Ishikawa (cell line): ENCODE measurements around the gene HAPLN3.

Experiments used
- CEBPB ChIP-seq: IDR thresholded peaks from 2 replicates; pipeline ENCODE4 v1.6.1; 2012
- EP300 ChIP-seq: IDR thresholded peaks from 2 replicates; pipeline ENCODE4 v1.6.1; 2012; ENCODE audit warnings: borderline replicate concordance
- FOXM1 ChIP-seq: IDR thresholded peaks from 2 replicates; pipeline ENCODE4 v1.6.1; 2012; ENCODE audit warnings: low read depth, borderline replicate concordance
- RAD21 ChIP-seq: IDR thresholded peaks from 2 replicates; pipeline ENCODE4 v1.6.1; 2012; ENCODE audit warnings: low read depth
- TAF1 ChIP-seq: IDR thresholded peaks from 2 replicates; pipeline ENCODE4 v1.6.1; 2012; ENCODE audit warnings: low read depth, mild to moderate bottlenecking
- TEAD4 ChIP-seq: IDR thresholded peaks from 2 replicates; pipeline ENCODE4 v1.6.1; 2012
- TF ChIP-seq, protein P1 (sequence below): IDR thresholded peaks from 2 replicates; pipeline ENCODE4 v1.6.1; 2012; ENCODE audit warnings: low read depth, mild to moderate bottlenecking

DNA sequence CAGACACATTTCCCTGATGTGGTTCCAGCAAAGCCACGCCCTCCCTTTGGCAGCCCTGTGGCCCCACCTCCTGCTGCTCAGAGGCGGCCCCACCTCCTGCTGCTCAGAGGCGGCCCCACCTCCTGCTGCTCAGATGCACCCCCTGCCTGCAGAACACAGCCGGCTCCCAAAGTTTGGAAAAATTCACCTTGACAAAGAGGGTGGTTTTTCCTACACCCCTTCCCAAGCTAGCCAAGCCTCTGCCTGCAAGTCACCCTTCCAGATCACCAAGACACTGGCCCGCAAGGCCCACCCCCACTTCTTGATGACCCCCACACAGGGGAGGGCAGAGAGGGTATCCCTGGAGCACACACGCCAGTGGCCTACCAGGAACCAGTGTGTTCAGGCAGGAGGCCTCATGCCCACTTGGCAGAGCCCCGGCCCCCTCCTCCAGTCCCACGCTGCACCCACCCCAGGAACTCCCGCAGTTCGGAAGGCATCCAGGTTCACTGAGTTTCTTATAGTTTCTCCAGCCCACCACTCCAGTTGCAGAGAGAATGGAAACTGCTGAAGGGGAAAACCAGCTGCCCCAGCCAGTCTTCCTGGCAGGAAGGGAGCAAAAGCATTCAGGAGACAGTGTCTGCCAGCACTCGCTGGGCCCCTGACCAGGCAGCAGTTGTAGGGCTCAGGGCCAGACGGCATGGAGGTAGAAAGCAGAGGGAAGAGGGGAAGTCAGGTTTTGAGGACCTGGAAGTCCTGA lies 2.3 kb upstream of the HAPLN3 start:
- TF ChIP-seq TEAD4 (peak; percentile 81), CEBPB (no peak), RAD21 (peak; percentile 26; the same call in 1 of the 2 replicates), TAF1 (no peak; the same call in 1 of the 2 replicates), EP300 (peak; percentile 90), FOXM1 (peak; percentile 85)
- TF ChIP-seq, protein P1, sequence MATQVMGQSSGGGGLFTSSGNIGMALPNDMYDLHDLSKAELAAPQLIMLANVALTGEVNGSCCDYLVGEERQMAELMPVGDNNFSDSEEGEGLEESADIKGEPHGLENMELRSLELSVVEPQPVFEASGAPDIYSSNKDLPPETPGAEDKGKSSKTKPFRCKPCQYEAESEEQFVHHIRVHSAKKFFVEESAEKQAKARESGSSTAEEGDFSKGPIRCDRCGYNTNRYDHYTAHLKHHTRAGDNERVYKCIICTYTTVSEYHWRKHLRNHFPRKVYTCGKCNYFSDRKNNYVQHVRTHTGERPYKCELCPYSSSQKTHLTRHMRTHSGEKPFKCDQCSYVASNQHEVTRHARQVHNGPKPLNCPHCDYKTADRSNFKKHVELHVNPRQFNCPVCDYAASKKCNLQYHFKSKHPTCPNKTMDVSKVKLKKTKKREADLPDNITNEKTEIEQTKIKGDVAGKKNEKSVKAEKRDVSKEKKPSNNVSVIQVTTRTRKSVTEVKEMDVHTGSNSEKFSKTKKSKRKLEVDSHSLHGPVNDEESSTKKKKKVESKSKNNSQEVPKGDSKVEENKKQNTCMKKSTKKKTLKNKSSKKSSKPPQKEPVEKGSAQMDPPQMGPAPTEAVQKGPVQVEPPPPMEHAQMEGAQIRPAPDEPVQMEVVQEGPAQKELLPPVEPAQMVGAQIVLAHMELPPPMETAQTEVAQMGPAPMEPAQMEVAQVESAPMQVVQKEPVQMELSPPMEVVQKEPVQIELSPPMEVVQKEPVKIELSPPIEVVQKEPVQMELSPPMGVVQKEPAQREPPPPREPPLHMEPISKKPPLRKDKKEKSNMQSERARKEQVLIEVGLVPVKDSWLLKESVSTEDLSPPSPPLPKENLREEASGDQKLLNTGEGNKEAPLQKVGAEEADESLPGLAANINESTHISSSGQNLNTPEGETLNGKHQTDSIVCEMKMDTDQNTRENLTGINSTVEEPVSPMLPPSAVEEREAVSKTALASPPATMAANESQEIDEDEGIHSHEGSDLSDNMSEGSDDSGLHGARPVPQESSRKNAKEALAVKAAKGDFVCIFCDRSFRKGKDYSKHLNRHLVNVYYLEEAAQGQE = no peak
